ENCODE data around the gene SAMSN1.

GRCh38 chr21:14535702-14536101, 10.4 kb downstream of the SAMSN1 start:
- TF ChIP-seq CTCF (conservative IDR thresholded peaks at IDR 0.05), result no peak
- TF ChIP-seq ZFX (IDR thresholded peaks at IDR 0.05), result no peak

Measured in C4-2B (cell line).